Natural killer cell (primary cell): ENCODE results near the gene HOXB5. TPM values are rescaled to one million over a fixed set of nuclear protein-coding genes. Genes with fewer than 3 reads are reported as not detected.

Source experiments
- ATAC-seq, 3 donors: fragments of 150-1000 bp in 2 of 3; fragments of 200-7000 bp in 1 of 3; cut with Tn5 transposase; 1 replicate in 1 of 3; 2 replicates in 2 of 3; pipeline ENCODE4 v1.10.0; 2021; ENCODE audit warnings: mild to moderate bottlenecking in 2 of 3, moderate library complexity in 2 of 3
- DNase-seq, 2 donors: peaks; one replicate each; pipeline versions ENCODE4 v3.0.0 to v3.0.0-alpha.2; 2013 to 2021; ENCODE audit warnings: mixed read lengths in 1 of 2
- H3K27ac ChIP-seq: one replicate; pipeline ENCODE4 v1.5.1; 2013; ENCODE audit warnings: mild to moderate bottlenecking, low read length
- H3K27me3 ChIP-seq: one replicate; pipeline ENCODE4 v1.6.1; 2013; ENCODE audit warnings: low read length; ENCODE audit not compliant: control insufficient read depth, insufficient read depth
- H3K36me3 ChIP-seq: one replicate; pipeline ENCODE4 v1.6.1; 2013; ENCODE audit warnings: low read length; ENCODE audit not compliant: control insufficient read depth, insufficient read depth
- H3K4me1 ChIP-seq: one replicate; pipeline ENCODE4 v1.6.1; 2013; ENCODE audit warnings: low read length; ENCODE audit not compliant: control insufficient read depth, insufficient read depth
- H3K4me3 ChIP-seq: one replicate; pipeline ENCODE4 v1.5.1; 2013; ENCODE audit warnings: low read length
- H3K9me3 ChIP-seq: one replicate; pipeline ENCODE4 v1.6.1; 2013; ENCODE audit warnings: low read length; ENCODE audit not compliant: control insufficient read depth, insufficient read depth
- H3K27ac Mint-ChIP-seq, 2 donors: one replicate each; pipeline ENCODE4 v1.8.0; 2022; ENCODE audit warnings: mild to moderate bottlenecking in 2 of 2, mixed read lengths in 2 of 2, moderate library complexity in 1 of 2
- H3K27me3 Mint-ChIP-seq, 2 donors: one replicate each; pipeline ENCODE4 v1.8.0; 2022; ENCODE audit warnings: low read depth in 2 of 2, mixed read lengths in 2 of 2
- H3K36me3 Mint-ChIP-seq: one replicate; pipeline ENCODE4 v1.8.0; 2022; ENCODE audit warnings: mixed read lengths
- H3K4me1 Mint-ChIP-seq, 2 donors: one replicate each; pipeline ENCODE4 v1.8.0; 2022; ENCODE audit warnings: mixed read lengths in 2 of 2
- H3K4me3 Mint-ChIP-seq: one replicate; pipeline ENCODE4 v1.8.0; 2022; ENCODE audit warnings: mild to moderate bottlenecking, moderate library complexity, mixed read lengths
- H3K9me3 Mint-ChIP-seq, 2 donors: one replicate each; pipeline ENCODE4 v1.8.0; 2022; ENCODE audit warnings: mixed read lengths in 2 of 2
- CTCF ChIP-seq: fragments of 200-600 bp; IDR thresholded peaks from one replicate; pipeline ENCODE4 v1.8.0; 2022; ENCODE audit warnings: antibody characterized with exemption
- WGBS: methylation state at CpG from one replicate; pipeline ENCODE4 v1.1.7; 2013; ENCODE audit warnings: missing lambda C conversion rate; ENCODE audit not compliant: insufficient coverage; 5-methylcytosine and 5-hydroxymethylcytosine counted together
- intact Hi-C: fragments of 100-400 bp; cut with micrococcal nuclease; formaldehyde crosslinking; loops from one replicate; pipeline ENCODE4 v1.14.2; 2022
- total RNA-seq, 4 donors: library from RNA; stranded (reverse); fragments of 120-200 nt in 1 of 4; gene quantifications; one replicate each; pipeline versions ENCODE4 v1.2.3 to v1.2.4, GENCODE V29; 2013 to 2022

The HOXB5 gene
- total RNA-seq, 3 donors from 2014 or later (not counting 1 experiment from before 2014, with no cell fraction given): not detected

GRCh38 chr17:48569674-48570324 is 23.8 kb downstream of the HOXB5 start:
- Mint-ChIP-seq H3K4me1 (peaks cover 21 to 29% of the 10 kb centered on the region in 2 donors), H3K27ac (no peak overlapping the region), H3K9me3 (no peaks in the 10 kb centered on the region), H3K27me3 (peaks cover 0 to 10% of the 10 kb centered on the region in 2 donors), H3K4me3 (no peak overlapping the region), H3K36me3 (no peaks in the 10 kb centered on the region)
- H3K9me3 ChIP-seq: no peaks in the 10 kb centered on the region
- no peak overlapping the region for H3K27ac ChIP-seq
- DNase-seq: no peak
- H3K27me3 ChIP-seq: no peaks in the 10 kb centered on the region
- WGBS: 94% methylated on average over 3 of the region's 6 CpGs
- no peak overlapping the region for H3K4me3 ChIP-seq
- no peak for TF ChIP-seq CTCF
- ATAC-seq: no peak
- peaks cover 20% of the 10 kb centered on the region for H3K4me1 ChIP-seq
- no peaks in the 10 kb centered on the region for H3K36me3 ChIP-seq
- intact Hi-C loops: no loop called here

- Mint-ChIP-seq H3K4me3 (no peak overlapping the region), H3K36me3 (no peaks in the 10 kb centered on the region), H3K27ac (no peak overlapping the region), H3K4me1 (peaks cover 18 to 29% of the 10 kb centered on the region in 2 donors), H3K9me3 (no peaks in the 10 kb centered on the region), H3K27me3 (peaks cover 0 to 10% of the 10 kb centered on the region in 2 donors)
- DNase-seq: no peak
- Histone ChIP-seq H3K27me3 (no peaks in the 10 kb centered on the region), H3K36me3 (no peaks in the 10 kb centered on the region), H3K27ac (no peak overlapping the region), H3K4me1 (peaks cover 19% of the 10 kb centered on the region), H3K4me3 (no peak overlapping the region), H3K9me3 (no peaks in the 10 kb centered on the region)
- no peak for TF ChIP-seq CTCF
- no peak for ATAC-seq
- 100% methylated on average over 1 of the region's 3 CpGs for WGBS
- intact Hi-C loops: no loop called here
Observed at GRCh38 chr17:48569240-48569582, 24.4 kb downstream of the HOXB5 start.

GRCh38 chr17:48568499-48569239 is 24.9 kb downstream of the HOXB5 start:
- WGBS: 40% methylated on average over 28 of the region's 33 CpGs
- TF ChIP-seq CTCF: no peak
- DNase-seq (no peak), ATAC-seq (no peak)
- Histone ChIP-seq H3K27ac (no peak overlapping the region), H3K4me3 (no peak overlapping the region), H3K36me3 (no peaks in the 10 kb centered on the region), H3K27me3 (no peaks in the 10 kb centered on the region), H3K4me1 (peaks cover 13% of the 10 kb centered on the region), H3K9me3 (no peaks in the 10 kb centered on the region)
- intact Hi-C loops: no loop called here
- H3K9me3 Mint-ChIP-seq: no peaks in the 10 kb centered on the region
- no peak overlapping the region for H3K4me3 Mint-ChIP-seq
- peaks cover 0 to 10% of the 10 kb centered on the region in 2 donors for H3K27me3 Mint-ChIP-seq
- no peaks in the 10 kb centered on the region for H3K36me3 Mint-ChIP-seq
- H3K27ac Mint-ChIP-seq: no peak overlapping the region
- H3K4me1 Mint-ChIP-seq: peaks cover 13 to 23% of the 10 kb centered on the region in 2 donors
